GM10266 (cell line): ENCODE data around the gene GJC2.

Source experiments
- DNase-seq: peaks from one replicate; pipeline ENCODE4 v3.0.0; 2012; ENCODE audit errors: extremely low spot score
- CTCF ChIP-seq: IDR thresholded peaks from 2 replicates; pipeline ENCODE4 v1.5.1; 2012; ENCODE audit warnings: mild to moderate bottlenecking, low read depth; ENCODE audit not compliant: control insufficient read depth, insufficient read depth; ENCODE audit errors: missing control alignments

GJC2 gene

GRCh38 chr1:228117335-228117734, 32.4 kb upstream of the GJC2 start:
- no peak for DNase-seq
- TF ChIP-seq CTCF, result no peak

GRCh38 chr1:228118040-228118439, 31.7 kb upstream of the GJC2 start:
- no peak for DNase-seq
- no peak for TF ChIP-seq CTCF

- DNase-seq, result no peak
Measured at GRCh38 chr1:228120351-228120750, 29.4 kb upstream of the GJC2 start.

DNA sequence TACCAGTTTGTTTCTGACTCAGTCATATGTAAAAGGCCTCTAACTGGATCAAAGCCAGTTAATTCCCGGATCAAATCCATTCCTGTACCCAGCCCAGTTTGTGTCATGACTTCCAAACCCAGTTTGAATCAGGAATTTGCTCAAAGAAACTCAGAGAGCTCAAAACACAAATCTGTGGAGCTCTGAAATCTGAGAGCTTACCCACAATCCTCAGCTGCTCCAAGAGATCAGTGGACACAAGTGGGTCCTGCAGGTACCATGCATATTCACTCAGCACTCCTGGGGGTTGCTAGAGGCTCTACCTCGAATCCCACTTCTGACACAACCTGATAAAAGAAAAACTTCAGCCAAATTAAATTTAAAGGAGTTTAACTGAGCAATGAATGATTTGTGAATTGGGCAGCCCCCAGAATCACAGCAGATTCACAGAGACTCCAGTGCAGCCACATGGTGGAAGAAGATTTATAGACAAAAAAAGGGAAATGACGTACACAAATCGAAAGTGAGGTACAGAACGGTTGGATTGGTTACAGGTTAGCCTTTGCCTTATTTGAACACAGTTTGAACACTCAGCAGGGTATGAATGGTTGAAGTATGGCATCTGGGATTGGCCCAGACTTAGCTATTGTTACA, 28.8 kb upstream of the GJC2 start:
- no peak for TF ChIP-seq CTCF
- DNase-seq, result no peak

More at GRCh38 chr1:228120351-228120750, 29.4 kb upstream of the GJC2 start:
- no peak for TF ChIP-seq CTCF

DNA sequence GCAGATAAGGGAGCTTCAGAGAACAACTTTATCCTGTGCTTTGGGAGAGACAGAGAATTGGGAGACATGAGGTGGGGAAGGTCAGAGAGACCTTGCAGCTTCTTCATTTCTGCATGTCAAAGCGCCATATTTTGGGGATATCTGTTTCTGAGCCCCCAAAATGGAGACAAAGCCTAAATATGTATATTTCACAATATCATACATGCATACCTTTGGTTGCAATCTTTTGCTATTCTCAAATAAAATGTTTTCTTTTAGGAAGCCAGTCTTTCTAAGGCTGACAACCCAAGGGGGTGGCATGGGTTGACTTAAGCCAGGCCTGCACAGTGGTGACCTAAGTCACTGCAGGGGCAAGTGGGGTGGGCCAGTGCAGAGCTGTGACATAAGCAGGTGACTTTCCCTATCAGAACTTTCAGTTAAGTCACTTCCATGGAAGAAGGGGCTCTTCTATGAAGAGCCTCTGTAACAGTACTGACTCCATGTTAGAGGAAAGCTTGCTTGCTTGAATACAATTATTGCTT, 26.7 kb upstream of the GJC2 start:
- no peak for DNase-seq
- no peak for TF ChIP-seq CTCF

GRCh38 chr1:228123505-228123904, 26.2 kb upstream of the GJC2 start:
- no peak for DNase-seq

More at GRCh38 chr1:228123505-228123904, 26.2 kb upstream of the GJC2 start:
- TF ChIP-seq CTCF, result no peak
